Stomach smooth muscle (tissue), 2 donors: Measurements from ENCODE around the gene KRT5.
"Not testable (repeated sequence)": the region's sequence is repeated elsewhere in the genome, so short reads cannot be mapped to it uniquely, and the experiment has no call there.

Experiments
- H3K27ac ChIP-seq: one replicate; pipeline ENCODE4 v1.7.0; 2013; ENCODE audit warnings: mild to moderate bottlenecking, low read length, inconsistent platforms
- H3K27me3 ChIP-seq, 2 donors: one replicate each; pipeline ENCODE4 v1.7.0; 2013; ENCODE audit warnings: low read length in 2 of 2; ENCODE audit not compliant: insufficient read depth in 2 of 2, control insufficient read depth in 1 of 2
- H3K36me3 ChIP-seq, 2 donors: one replicate each; pipeline ENCODE4 v1.7.0; 2013; ENCODE audit warnings: low read length in 2 of 2; ENCODE audit not compliant: control insufficient read depth in 2 of 2, insufficient read depth in 2 of 2
- H3K4me1 ChIP-seq: one replicate; pipeline ENCODE4 v1.7.0; 2013; ENCODE audit warnings: low read length; ENCODE audit not compliant: control insufficient read depth, insufficient read depth
- H3K4me3 ChIP-seq, 2 donors: one replicate each; pipeline ENCODE4 v1.7.0; 2013; ENCODE audit warnings: low read length in 2 of 2
- H3K9ac ChIP-seq, 2 donors: one replicate each; pipeline ENCODE4 v1.7.0; 2013; ENCODE audit warnings: low read length in 2 of 2, mild to moderate bottlenecking in 1 of 2
- H3K9me3 ChIP-seq, 2 donors: one replicate each; pipeline ENCODE4 v1.7.0; 2013; ENCODE audit warnings: low read length in 2 of 2; ENCODE audit not compliant: control insufficient read depth in 2 of 2
- donor health status: healthy.
- donor health status: Pancreatic carcinoma.

KRT5 gene

GRCh38 chr12:52502877-52503276 is 17.3 kb downstream of the KRT5 start:
- Histone ChIP-seq H3K4me1 (no peaks in the 10 kb centered on the region), H3K4me3 (no peak overlapping the region), H3K9ac (no peak overlapping the region), H3K27ac (no peak overlapping the region), H3K9me3 (no peaks in the 10 kb centered on the region), H3K36me3 (no peaks in the 10 kb centered on the region), H3K27me3 (no peaks in the 10 kb centered on the region)

- H3K9ac ChIP-seq = no peak overlapping the region
Measured at GRCh38 chr12:52501490-52501889, 18.7 kb downstream of the KRT5 start.

GRCh38 chr12:52500574-52500973 is 19.6 kb downstream of the KRT5 start:
- not testable (repeated sequence) for H3K4me3 ChIP-seq, H3K27ac ChIP-seq, H3K27me3 ChIP-seq, H3K36me3 ChIP-seq, H3K9ac ChIP-seq, H3K4me1 ChIP-seq, H3K9me3 ChIP-seq

More at GRCh38 chr12:52501490-52501889, 18.7 kb downstream of the KRT5 start:
- no peak overlapping the region for H3K4me3 ChIP-seq
- H3K27ac ChIP-seq = no peak overlapping the region
- no peaks in the 10 kb centered on the region for H3K36me3 ChIP-seq
- no peaks in the 10 kb centered on the region for H3K27me3 ChIP-seq
- no peaks in the 10 kb centered on the region for H3K4me1 ChIP-seq
- no peaks in the 10 kb centered on the region for H3K9me3 ChIP-seq

GRCh38 chr12:52499806-52500560 is 20.2 kb downstream of the KRT5 start:
- Histone ChIP-seq H3K4me3 (no peak overlapping the region), H3K27ac (no peak overlapping the region), H3K27me3 (no peaks in the 10 kb centered on the region), H3K36me3 (no peaks in the 10 kb centered on the region), H3K9ac (no peak overlapping the region), H3K9me3 (no peaks in the 10 kb centered on the region), H3K4me1 (peaks cover 2% of the 10 kb centered on the region)

GRCh38 chr12:52498946-52499345 is 21.2 kb downstream of the KRT5 start:
- Histone ChIP-seq H3K27ac (no peak overlapping the region), H3K4me1 (peaks cover 2% of the 10 kb centered on the region), H3K9ac (no peak overlapping the region), H3K9me3 (no peaks in the 10 kb centered on the region), H3K4me3 (no peak overlapping the region), H3K36me3 (no peaks in the 10 kb centered on the region), H3K27me3 (no peaks in the 10 kb centered on the region)

- no peak overlapping the region for H3K4me3 ChIP-seq
- no peak overlapping the region for H3K27ac ChIP-seq
- H3K36me3 ChIP-seq = no peaks in the 10 kb centered on the region
- H3K27me3 ChIP-seq = no peaks in the 10 kb centered on the region
- no peaks in the 10 kb centered on the region for H3K9me3 ChIP-seq
- H3K4me1 ChIP-seq = peaks cover 2% of the 10 kb centered on the region
- H3K9ac ChIP-seq = no peak overlapping the region
Measured at GRCh38 chr12:52497975-52498374, 22.2 kb downstream of the KRT5 start.

GRCh38 chr12:52496590-52497071 is 23.6 kb downstream of the KRT5 start:
- H3K36me3 ChIP-seq = no peaks in the 10 kb centered on the region
- H3K27ac ChIP-seq = no peak overlapping the region
- no peaks in the 10 kb centered on the region for H3K27me3 ChIP-seq
- H3K9ac ChIP-seq = no peak overlapping the region
- H3K4me3 ChIP-seq = no peak overlapping the region
- peaks cover 2% of the 10 kb centered on the region for H3K4me1 ChIP-seq
- H3K9me3 ChIP-seq = no peaks in the 10 kb centered on the region

- Histone ChIP-seq H3K4me1 (peaks cover 2% of the 10 kb centered on the region), H3K4me3 (no peak overlapping the region), H3K27ac (no peak overlapping the region), H3K9ac (no peak overlapping the region), H3K27me3 (no peaks in the 10 kb centered on the region), H3K36me3 (no peaks in the 10 kb centered on the region), H3K9me3 (no peaks in the 10 kb centered on the region)
Measured at GRCh38 chr12:52496054-52496453, 24.1 kb downstream of the KRT5 start.

- no peak overlapping the region for H3K9ac ChIP-seq
- no peak overlapping the region for H3K4me3 ChIP-seq
- H3K36me3 ChIP-seq = no peaks in the 10 kb centered on the region
- H3K27me3 ChIP-seq = no peaks in the 10 kb centered on the region
- no peaks in the 10 kb centered on the region for H3K9me3 ChIP-seq
- H3K4me1 ChIP-seq = peaks cover 2% of the 10 kb centered on the region
- no peak overlapping the region for H3K27ac ChIP-seq
Measured at GRCh38 chr12:52495389-52495788, 24.8 kb downstream of the KRT5 start.

- H3K36me3 ChIP-seq = no peaks in the 10 kb centered on the region
- no peak overlapping the region for H3K27ac ChIP-seq
- H3K9ac ChIP-seq = no peak overlapping the region
- no peaks in the 10 kb centered on the region for H3K27me3 ChIP-seq
- H3K4me1 ChIP-seq = peaks cover 2% of the 10 kb centered on the region
- no peak overlapping the region for H3K4me3 ChIP-seq
- H3K9me3 ChIP-seq = no peaks in the 10 kb centered on the region
Measured at GRCh38 chr12:52494518-52494917, 25.7 kb downstream of the KRT5 start.

GRCh38 chr12:52494100-52494499 is 26.1 kb downstream of the KRT5 start:
- Histone ChIP-seq H3K9ac (no peak overlapping the region), H3K4me3 (no peak overlapping the region), H3K27me3 (no peaks in the 10 kb centered on the region), H3K4me1 (peaks cover 2% of the 10 kb centered on the region), H3K9me3 (no peaks in the 10 kb centered on the region), H3K27ac (no peak overlapping the region), H3K36me3 (no peaks in the 10 kb centered on the region)
